ENCODE data around the gene NLGN4Y.

NLGN4Y gene

DNA sequence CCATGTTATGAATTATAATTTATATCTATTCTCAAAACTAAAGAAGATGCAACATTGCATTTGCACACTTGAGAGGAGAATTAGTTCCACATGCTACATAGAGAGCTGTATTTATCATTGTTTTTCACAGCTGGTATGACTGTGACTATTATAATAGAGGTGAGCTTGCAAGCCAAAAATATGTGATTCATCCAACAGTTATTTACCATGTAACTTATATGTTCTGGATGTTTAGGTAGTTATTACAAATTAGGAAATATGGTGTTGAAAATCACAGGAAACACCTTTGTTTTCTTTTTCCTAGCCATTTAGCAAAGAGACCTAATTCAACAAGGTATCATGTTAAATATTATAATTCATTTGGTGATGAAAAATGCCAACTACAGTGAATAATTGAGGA is 183.8 kb downstream of the NLGN4Y start:
- Histone ChIP-seq H3K27ac (ENCODE audit: low read depth, low read length) (no peak overlapping the region), H3F3A (ENCODE audit: insufficient read depth) (no peaks in the 10 kb centered on the region), H3K9me2 (replicated peaks; ENCODE audit: insufficient read depth, low read length) (no peaks in the 10 kb centered on the region), H4K20me1 (ENCODE audit: low read depth, low read length) (no peaks in the 10 kb centered on the region), H3K4me3 (ENCODE audit: insufficient read depth, low read length, poor library complexity, severe bottlenecking) (no peak overlapping the region), H3K9me3 (ENCODE audit: insufficient read depth, low read length) (no peaks in the 10 kb centered on the region), H3K9ac (ENCODE audit: low read length) (no peak overlapping the region), H3K4me2 (ENCODE audit: low read depth, low read length, poor library complexity, severe bottlenecking) (no peak overlapping the region), H3K27me3 (ENCODE audit: low read length) (no peaks in the 10 kb centered on the region), H3K36me3 (ENCODE audit: low read length) (no peaks in the 10 kb centered on the region), H3K79me2 (ENCODE audit: insufficient read depth, low read length) (no peaks in the 10 kb centered on the region), H2AFZ (ENCODE audit: low read depth, low read length, severe bottlenecking) (no peak overlapping the region)
- no peak for TF ChIP-seq EZH2phosphoT487 (conservative IDR thresholded peaks at IDR 0.05; ENCODE audit: low read length)
- TF ChIP-seq, protein P1, sequence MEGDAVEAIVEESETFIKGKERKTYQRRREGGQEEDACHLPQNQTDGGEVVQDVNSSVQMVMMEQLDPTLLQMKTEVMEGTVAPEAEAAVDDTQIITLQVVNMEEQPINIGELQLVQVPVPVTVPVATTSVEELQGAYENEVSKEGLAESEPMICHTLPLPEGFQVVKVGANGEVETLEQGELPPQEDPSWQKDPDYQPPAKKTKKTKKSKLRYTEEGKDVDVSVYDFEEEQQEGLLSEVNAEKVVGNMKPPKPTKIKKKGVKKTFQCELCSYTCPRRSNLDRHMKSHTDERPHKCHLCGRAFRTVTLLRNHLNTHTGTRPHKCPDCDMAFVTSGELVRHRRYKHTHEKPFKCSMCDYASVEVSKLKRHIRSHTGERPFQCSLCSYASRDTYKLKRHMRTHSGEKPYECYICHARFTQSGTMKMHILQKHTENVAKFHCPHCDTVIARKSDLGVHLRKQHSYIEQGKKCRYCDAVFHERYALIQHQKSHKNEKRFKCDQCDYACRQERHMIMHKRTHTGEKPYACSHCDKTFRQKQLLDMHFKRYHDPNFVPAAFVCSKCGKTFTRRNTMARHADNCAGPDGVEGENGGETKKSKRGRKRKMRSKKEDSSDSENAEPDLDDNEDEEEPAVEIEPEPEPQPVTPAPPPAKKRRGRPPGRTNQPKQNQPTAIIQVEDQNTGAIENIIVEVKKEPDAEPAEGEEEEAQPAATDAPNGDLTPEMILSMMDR (IDR thresholded peaks at IDR 0.05; ENCODE audit: insufficient read depth, low read length, poor library complexity, severe bottlenecking): no peak

DNA sequence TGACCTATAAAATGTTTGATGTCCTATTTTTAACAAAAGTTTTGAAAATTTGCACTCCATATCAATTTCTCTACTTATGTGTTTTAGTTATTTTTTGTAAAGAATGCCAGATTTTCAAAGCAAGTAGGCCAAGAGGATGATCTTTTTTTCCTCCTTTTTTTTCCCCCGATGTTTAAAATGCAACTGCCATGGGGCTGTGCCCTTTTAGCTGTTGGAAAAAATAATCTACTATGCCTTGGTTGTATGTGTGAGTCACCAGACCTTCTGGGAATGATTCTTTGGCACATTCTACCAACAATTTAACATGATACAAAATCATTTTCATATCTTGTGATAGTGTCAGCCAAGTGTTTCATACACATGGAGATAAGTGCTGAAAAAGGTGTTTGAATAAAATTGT is 217.3 kb downstream of the NLGN4Y start:
- no peaks in the 10 kb centered on the region for H3K27me3 ChIP-seq (ENCODE audit: low read length)
- no peak for TF ChIP-seq EZH2phosphoT487 (conservative IDR thresholded peaks at IDR 0.05; ENCODE audit: low read length)
- no peak overlapping the region for H2AFZ ChIP-seq (ENCODE audit: low read depth, low read length, severe bottlenecking)
- no peaks in the 10 kb centered on the region for H3F3A ChIP-seq (ENCODE audit: insufficient read depth)
- no peaks in the 10 kb centered on the region for H4K20me1 ChIP-seq (ENCODE audit: low read depth, low read length)
- no peak overlapping the region for H3K27ac ChIP-seq (ENCODE audit: low read depth, low read length)
- no peaks in the 10 kb centered on the region for H3K9me3 ChIP-seq (ENCODE audit: insufficient read depth, low read length)
- no peak overlapping the region for H3K4me3 ChIP-seq (ENCODE audit: insufficient read depth, low read length, poor library complexity, severe bottlenecking)
- H3K4me2 ChIP-seq (ENCODE audit: low read depth, low read length, poor library complexity, severe bottlenecking): no peak overlapping the region
- no peaks in the 10 kb centered on the region for H3K9me2 ChIP-seq (replicated peaks; ENCODE audit: insufficient read depth, low read length)
- H3K9ac ChIP-seq (ENCODE audit: low read length): no peak overlapping the region
- H3K79me2 ChIP-seq (ENCODE audit: insufficient read depth, low read length): no peaks in the 10 kb centered on the region
- H3K36me3 ChIP-seq (ENCODE audit: low read length): no peaks in the 10 kb centered on the region

DNA sequence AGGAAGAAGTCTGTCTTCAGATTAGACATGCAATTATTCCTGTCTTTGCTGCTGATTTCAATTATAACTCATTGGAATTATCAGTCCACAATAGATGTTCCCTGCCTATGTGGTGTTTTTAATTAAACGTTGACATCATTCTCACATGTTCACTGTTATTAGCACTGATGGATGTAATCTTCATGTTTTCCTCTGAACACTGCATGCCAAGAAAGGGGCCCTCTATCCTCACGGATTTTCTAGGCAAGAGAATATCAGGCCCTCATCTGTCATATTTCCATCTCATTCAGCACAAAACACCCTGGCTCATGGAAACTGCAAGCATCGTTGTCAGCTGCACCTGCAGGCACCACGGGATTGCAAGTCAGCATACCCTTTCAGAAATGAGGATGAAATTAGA is 224.0 kb downstream of the NLGN4Y start:
- Histone ChIP-seq H3K9me2 (replicated peaks; ENCODE audit: insufficient read depth, low read length) (no peaks in the 10 kb centered on the region), H3K9ac (ENCODE audit: low read length) (no peak overlapping the region), H3F3A (ENCODE audit: insufficient read depth) (no peaks in the 10 kb centered on the region), H2AFZ (ENCODE audit: low read depth, low read length, severe bottlenecking) (no peak overlapping the region), H3K4me3 (ENCODE audit: insufficient read depth, low read length, poor library complexity, severe bottlenecking) (no peak overlapping the region), H3K27me3 (ENCODE audit: low read length) (no peaks in the 10 kb centered on the region), H3K36me3 (ENCODE audit: low read length) (no peaks in the 10 kb centered on the region), H3K4me2 (ENCODE audit: low read depth, low read length, poor library complexity, severe bottlenecking) (no peak overlapping the region), H4K20me1 (ENCODE audit: low read depth, low read length) (no peaks in the 10 kb centered on the region), H3K9me3 (ENCODE audit: insufficient read depth, low read length) (no peaks in the 10 kb centered on the region), H3K79me2 (ENCODE audit: insufficient read depth, low read length) (no peaks in the 10 kb centered on the region), H3K27ac (ENCODE audit: low read depth, low read length) (no peak overlapping the region)
- TF ChIP-seq, protein P1 (IDR thresholded peaks at IDR 0.05; ENCODE audit: insufficient read depth, low read length, poor library complexity, severe bottlenecking): no peak

DNA sequence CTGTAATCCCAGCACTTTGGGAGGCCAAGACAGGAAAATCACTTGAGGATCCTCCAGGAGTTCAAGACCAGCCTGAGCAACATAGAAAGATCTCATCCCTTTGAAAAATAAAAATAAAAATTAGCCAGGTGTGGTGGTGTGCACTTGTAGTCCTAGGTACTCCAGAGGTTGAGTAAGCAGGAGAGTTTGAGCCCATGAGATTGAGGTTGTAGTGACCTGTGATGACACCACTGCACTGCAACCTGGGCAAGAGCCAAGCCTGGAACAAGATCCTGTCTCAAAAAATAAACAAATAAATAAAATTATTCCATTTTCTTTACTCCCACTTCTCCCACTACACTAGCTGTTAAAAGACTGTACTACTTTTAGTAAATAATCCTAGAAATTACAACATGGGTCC is 231.2 kb downstream of the NLGN4Y start:
- Histone ChIP-seq H3K27me3 (ENCODE audit: low read length) (no peaks in the 10 kb centered on the region), H3K9ac (ENCODE audit: low read length) (no peak overlapping the region), H3K4me2 (ENCODE audit: low read depth, low read length, poor library complexity, severe bottlenecking) (no peak overlapping the region), H3K36me3 (ENCODE audit: low read length) (no peaks in the 10 kb centered on the region), H4K20me1 (ENCODE audit: low read depth, low read length) (no peaks in the 10 kb centered on the region), H3K4me3 (ENCODE audit: insufficient read depth, low read length, poor library complexity, severe bottlenecking) (no peak overlapping the region), H2AFZ (ENCODE audit: low read depth, low read length, severe bottlenecking) (no peak overlapping the region), H3K27ac (ENCODE audit: low read depth, low read length) (no peak overlapping the region), H3K9me2 (replicated peaks; ENCODE audit: insufficient read depth, low read length) (no peaks in the 10 kb centered on the region), H3K79me2 (ENCODE audit: insufficient read depth, low read length) (no peaks in the 10 kb centered on the region), H3K9me3 (ENCODE audit: insufficient read depth, low read length) (no peaks in the 10 kb centered on the region), H3F3A (ENCODE audit: insufficient read depth) (no peaks in the 10 kb centered on the region)
- no peak for TF ChIP-seq EZH2phosphoT487 (conservative IDR thresholded peaks at IDR 0.05; ENCODE audit: low read length)
- TF ChIP-seq, protein P1 (IDR thresholded peaks at IDR 0.05; ENCODE audit: insufficient read depth, low read length, poor library complexity, severe bottlenecking): no peak
